ENCODE results near the gene IGLL5.
A peak's percentile ranks its signal among the peaks of the same experiment; 100 is the strongest.

IGLL5 gene

DNA sequence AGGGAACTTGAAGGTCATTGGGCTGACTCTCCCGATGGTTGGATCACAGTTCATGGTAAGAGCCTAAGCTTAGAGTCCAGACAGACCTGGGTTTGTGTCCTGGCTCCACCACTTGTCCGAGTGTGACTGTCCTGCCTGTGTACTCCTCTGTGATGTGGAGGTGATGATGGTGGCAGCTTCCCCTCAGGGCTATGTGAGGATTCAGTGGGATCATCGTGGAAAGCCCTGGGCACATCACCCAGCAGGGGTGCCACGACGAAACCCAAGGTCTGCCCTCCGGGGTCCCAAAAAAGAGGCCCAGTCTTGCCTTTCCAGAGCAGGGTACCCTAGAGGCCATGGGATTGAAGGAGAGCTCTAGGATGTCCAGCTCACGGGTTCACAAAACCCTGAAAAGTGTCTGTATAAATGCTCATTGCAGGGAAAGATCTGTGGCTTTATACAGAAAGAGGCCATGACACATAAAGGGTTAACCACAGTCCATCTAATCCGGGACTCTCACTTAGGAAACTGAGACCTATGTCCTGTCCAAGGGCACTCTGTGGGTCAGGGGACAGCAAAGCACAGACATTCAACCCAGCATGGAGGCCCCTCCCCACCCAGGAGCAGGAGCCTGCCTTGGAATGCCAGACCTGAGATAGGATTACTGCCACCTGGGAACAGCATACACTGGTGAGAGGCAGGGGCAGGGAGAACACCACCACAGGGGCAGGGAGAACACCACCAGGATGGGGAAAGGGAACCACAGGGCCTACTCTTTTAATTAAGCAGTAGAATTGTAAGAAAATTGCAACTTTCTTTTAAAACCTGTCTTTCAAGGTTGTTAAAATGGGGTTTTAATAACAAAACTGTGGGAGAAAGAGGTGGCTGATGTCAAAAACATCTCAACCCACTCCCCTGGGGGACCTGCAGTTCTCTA is 51.3 kb downstream of the IGLL5 start:
- DNase-seq (ENCODE audit: low spot score): no peak

DNA sequence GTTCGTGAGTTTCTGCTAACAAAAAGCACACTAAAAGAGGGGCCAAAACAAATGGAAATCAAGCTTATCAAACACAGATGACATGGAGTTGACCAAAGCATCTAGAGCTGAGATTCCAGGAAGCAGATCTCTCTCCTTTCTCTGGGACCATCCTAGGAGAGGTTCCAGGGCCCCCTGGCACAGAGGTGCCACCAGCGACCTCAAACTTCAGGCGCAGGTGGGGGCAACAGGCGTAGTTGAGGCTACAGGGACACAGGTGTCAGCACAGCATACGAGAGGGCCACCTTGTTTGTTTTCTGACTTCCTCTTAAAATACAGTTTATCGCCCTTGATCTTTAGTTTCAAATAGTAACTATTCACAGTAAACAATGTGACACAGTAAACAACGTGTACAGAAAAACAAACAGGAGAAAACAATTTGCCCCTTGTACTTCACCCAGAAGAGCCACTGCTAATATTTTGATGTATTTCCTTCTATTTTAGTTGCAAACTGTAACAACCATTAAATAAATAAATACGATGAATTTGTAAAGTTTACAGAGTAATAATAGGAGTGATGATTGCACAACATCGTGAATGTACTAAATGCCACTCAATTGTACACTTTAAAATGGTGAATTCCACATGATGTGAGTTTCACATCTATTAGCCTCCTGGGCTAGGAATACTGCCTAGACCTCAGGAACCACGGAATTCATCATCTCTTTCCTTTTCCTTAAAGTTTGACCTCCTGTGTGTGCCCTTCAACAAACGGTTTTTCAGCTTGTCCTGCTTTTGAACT is 52.2 kb downstream of the IGLL5 start:
- no peak for DNase-seq (ENCODE audit: low spot score)

DNA sequence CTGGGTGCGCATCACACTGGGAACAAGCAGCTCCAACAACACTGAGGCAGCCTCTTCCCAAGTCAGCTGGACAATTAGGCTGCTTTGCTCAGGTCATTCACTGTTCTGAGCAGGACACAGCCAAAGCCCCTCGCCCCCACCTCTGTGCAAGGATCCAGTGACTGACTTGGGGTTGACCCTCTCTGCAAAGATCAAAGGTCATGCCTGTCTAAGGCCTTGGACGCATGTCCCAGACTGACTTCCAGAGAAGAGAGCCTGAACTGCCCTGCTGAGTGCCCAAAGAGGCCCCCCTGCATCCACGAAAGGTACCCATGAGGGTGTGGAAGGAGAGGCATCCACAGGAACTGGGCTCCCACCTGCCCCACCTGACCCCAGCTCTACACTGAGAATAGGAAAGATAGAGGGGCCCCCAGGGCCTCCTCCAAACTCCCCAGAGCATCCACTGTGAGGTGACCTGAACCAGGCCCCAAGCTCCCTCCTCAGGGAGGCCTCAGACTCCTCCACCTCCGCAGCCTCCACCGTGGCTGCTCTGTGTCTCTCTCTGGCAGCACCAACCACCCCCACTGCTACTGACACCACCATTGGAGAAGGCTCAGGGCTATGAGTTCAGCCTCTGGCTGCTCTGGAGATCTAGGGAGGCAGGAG is 53.5 kb downstream of the IGLL5 start:
- DNase-seq (ENCODE audit: low spot score): no peak

DNA sequence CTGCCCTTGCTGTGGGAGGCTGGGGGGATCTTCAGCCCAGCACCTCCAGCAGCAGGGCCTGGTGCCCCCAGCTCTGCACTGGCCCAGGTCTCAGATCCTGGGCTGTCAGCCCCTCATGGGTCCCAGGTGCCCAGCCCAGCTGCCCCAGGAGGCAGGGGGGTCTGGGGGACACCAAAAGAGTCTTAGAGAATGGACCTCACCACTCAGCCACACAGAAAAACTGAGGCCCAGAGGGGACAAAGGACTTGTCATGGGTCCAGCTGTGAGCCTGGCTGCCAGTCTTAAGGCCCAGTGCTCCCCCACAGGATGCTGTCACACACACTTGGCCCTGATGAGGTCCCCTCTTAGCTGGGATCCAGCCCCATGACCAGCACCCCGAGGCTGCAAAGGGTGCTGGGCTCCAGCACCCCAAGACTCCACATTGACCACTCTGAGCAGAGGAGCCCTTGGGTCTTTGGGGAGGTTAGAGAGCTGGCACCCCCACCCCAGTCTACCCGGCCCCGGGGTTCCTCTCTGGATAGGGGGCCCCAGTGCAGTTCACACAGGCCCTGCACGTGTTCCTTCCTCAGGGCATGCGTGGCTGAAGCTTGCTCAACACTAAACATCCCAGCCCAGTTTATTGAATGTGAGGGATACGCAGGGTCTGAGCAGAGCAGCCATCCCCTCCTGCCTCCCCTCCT is 54.4 kb downstream of the IGLL5 start:
- no peak for DNase-seq (ENCODE audit: low spot score)

DNA sequence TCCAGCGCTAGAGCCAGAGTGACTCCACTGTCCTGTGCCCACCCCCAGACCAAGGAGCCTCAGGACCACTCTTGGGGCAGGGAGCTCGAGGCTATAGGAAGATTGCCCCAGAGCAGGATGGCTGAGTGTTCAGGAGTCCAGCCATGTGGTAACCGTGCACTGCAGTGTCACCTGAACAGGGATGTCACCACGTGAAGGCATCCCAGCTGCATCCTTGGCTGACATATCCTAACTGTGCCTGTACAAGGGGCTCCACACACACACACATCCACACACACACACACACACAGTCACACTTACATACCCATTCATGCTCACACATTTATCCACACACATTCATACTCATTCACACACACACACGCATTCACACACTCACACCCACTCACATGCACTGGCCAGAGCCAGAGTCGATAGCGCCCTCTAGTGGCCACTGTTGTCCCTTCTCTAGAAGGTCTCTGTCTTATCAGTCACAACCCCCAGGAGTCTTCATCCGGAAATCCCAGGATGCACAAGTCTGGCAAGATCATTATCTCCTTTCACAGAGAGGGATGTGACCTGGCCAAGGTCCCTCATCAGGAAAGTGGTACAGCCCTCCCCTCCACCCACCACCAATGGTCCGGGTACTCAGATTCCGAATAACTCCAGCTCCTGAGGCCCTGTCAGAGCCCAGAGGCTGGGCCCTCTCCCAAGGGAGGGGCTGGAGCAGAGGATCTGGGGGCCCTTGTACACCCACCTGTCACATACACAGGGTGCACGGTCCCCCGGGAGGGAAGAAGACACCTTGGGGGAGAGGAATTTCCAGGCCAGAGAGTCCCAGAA is 55.1 kb downstream of the IGLL5 start:
- peak; percentile 51 for DNase-seq (ENCODE audit: low spot score)

DNA sequence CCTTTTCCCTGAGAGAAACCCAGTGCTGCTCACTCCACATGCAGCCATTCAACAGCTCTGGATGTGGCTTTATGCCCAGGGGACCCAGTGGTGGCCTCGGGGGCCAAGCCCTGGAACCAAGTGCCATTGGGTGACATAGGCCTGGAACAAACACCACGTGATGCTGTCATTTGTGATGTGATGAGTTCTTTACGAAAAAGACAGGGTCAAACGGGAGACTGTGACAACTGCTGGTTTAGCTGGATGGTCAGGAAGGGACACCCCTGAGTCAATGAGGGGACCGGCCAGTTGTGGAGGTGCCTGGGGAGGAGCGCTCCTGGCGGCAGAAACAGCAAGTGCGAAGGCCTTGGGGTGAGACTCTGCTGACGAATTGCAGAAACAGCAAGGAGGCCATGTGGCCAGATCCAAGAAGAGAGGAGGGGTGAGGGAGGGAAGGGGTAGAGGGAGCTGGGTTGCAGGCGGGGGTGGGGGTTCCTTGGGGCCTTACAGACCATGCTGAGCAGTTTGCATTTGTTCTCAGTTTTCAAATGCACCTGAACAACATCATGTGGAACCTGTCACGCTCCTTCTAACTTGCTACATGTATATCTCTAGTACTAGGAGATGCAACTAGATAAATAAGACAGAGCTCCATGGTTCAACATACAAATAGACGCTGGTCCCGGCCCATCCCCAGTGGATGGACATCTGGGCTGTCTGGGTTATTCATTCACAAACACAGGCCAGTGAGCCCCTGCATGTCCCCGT is 56.1 kb downstream of the IGLL5 start:
- no peak for DNase-seq (ENCODE audit: low spot score)

DNA sequence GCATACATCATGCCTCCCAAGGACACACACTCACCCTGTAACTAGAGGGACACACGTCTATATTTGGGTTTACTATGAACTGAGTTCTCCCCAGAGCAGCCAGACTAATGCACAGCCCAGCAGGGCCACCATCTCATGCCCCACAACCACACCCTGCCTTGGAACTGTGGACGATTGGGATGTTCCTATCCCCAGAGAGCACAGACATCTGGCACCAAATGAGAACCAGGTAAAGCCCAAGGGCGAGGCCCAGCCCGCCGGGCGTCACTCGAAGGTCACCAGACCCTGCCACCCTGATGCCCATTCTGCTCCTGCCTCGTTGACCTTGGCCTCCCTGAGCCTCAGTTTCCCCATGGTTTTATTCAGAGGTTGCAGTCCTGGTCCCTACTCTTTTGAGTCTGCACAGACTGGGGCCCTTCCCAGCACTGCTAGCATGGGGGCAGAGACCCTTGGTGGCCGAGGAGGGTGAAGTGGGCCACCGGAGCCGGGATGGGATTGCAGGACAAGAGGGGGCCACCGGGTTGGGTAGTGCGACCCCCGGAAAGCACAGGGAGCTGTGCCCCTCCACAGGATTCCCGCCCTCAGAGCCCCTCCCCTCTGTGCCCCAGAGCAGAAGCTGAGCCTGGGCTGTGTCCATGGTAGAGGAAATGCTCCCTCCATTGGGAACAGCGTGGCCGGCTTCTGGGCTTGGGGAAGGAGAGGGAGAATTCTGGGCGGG is 56.8 kb downstream of the IGLL5 start:
- DNase-seq (ENCODE audit: low spot score): no peak

DNA sequence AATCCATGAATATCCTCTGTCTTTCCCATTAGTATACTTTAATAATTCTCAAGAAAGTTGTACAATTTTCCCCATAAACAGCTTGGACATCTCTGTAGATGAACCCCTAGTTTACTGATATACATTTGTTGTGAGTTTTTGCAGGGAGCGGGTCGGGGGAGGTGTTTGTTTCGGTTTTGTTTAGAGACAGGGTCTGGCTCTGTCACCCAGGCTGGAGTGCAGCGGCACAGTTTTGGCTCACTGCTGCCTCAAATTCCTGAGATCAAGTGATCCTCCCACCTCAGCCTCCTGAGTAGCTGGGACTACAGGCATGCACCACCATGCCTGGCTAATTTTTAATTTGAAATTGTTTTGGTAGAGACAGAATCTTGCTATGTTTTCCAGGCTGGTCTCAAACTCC is 57.6 kb downstream of the IGLL5 start:
- no peak for DNase-seq (ENCODE audit: low spot score)

Measured in RKO (cell line).